ENCODE measurements around the gene LRRFIP1. TPM values are rescaled to one million over a fixed set of nuclear protein-coding genes. Genes with fewer than 3 reads are reported as not detected.

Gene LRRFIP1
- total RNA-seq, 2 experiments from 2014 or later, result 264 to 281 TPM

DNA sequence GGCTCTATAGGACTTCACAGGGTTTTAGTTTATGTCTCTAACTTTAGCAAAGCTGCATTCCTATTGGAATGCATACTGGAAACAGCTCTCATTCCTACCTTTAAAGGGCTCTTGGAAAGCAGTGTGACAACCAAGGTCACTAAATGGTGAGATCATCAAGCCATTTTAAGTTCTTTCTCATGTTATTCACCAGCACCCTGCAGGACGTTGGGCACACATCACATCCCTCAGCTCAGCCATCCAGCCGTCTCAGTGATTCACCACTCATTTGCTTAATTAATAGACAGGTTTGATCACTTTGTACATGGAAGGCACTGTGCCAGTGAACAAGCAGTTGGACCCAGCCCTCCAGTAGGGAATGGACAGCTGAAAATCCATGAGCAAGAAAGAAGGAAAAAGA, 139.0 kb downstream of the LRRFIP1 start:
- Mint-ChIP-seq H3K36me3 (ENCODE audit: low read depth) (peaks cover 46% of the 10 kb centered on the region), H3K4me3 (no peak overlapping the region), H3K9me3 (no peaks in the 10 kb centered on the region), H3K27ac (no peak overlapping the region), H3K4me1 (ENCODE audit: low read depth) (peaks cover 3% of the 10 kb centered on the region), H3K27me3 (no peaks in the 10 kb centered on the region)
- intact Hi-C loops (cut with micrococcal nuclease), result no loop called here
- ATAC-seq (no peak), DNase-seq (no peak)
- CTCF ChIA-PET, result interaction anchor here (0.9 to 2.0 kb wide), 4 partner anchors 9 to 497 kb away, joined by 3 to 6 read pairs (median 5); no protein-coding TSS in a partner anchor
- TF ChIP-seq, protein P1, sequence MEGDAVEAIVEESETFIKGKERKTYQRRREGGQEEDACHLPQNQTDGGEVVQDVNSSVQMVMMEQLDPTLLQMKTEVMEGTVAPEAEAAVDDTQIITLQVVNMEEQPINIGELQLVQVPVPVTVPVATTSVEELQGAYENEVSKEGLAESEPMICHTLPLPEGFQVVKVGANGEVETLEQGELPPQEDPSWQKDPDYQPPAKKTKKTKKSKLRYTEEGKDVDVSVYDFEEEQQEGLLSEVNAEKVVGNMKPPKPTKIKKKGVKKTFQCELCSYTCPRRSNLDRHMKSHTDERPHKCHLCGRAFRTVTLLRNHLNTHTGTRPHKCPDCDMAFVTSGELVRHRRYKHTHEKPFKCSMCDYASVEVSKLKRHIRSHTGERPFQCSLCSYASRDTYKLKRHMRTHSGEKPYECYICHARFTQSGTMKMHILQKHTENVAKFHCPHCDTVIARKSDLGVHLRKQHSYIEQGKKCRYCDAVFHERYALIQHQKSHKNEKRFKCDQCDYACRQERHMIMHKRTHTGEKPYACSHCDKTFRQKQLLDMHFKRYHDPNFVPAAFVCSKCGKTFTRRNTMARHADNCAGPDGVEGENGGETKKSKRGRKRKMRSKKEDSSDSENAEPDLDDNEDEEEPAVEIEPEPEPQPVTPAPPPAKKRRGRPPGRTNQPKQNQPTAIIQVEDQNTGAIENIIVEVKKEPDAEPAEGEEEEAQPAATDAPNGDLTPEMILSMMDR (IDR thresholded peaks at IDR 0.05), result no peak
- POLR2A ChIA-PET, result interaction anchor here (1.5 kb wide), 1 partner anchor 12 kb away, joined by 3 read pairs; no protein-coding TSS in a partner anchor

DNA sequence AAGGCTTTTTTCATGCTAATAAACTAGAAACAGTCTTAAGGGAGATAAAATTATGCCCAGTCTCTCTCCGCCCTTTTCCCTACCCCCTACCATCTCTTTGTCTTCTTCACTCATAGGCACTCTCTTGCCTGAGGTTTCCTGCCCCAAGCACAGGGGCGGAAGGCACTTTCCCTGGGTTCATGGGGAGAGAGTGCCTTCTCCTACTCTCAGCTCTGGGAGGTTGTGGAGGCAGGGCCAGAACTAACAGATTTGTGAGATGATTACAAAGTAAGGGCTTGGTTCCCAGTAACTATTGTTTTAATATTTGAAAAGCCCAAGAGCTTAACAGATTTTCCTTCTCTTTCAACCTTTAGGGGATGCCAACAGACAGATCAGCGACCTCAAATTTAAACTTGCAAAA, 145.1 kb downstream of the LRRFIP1 start:
- intact Hi-C loops (cut with micrococcal nuclease), result no loop called here
- POLR2A ChIA-PET, result interaction anchor here (1.4 kb wide), 1 partner anchor 9 kb away, joined by 5 read pairs; no protein-coding TSS in a partner anchor
- no peak for ATAC-seq
- no peak for DNase-seq
- CTCF ChIA-PET, result interaction anchor here (1.4 kb wide), 1 partner anchor 191 kb away, joined by 5 read pairs; no protein-coding TSS in a partner anchor
- Mint-ChIP-seq H3K9me3 (no peaks in the 10 kb centered on the region), H3K4me3 (no peak overlapping the region), H3K27me3 (no peaks in the 10 kb centered on the region), H3K27ac (no peak overlapping the region), H3K36me3 (ENCODE audit: low read depth) (peaks cover 52% of the 10 kb centered on the region), H3K4me1 (ENCODE audit: low read depth) (no peaks in the 10 kb centered on the region)
- TF ChIP-seq, protein P1 (IDR thresholded peaks at IDR 0.05), result no peak

DNA sequence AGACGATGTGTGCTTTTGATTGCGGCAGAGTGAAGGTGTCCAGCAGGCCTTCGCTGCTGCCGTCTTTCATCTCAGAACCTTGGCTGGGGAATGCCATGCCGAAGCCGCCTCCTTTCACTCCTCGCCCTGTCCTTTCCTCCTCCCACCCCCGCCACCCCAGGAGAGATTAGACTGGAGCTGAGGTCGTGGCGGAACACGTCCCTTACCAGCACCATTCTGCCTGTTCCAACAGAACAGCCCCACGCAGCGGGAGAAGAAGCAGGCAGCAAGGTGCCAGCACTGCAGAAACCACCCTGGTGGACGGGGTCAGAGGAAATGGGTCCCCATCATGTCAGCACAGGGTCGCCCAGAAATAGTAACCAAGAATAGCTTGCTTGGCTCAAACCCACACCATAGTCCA, 146.4 kb downstream of the LRRFIP1 start:
- TF ChIP-seq, protein P1 (IDR thresholded peaks at IDR 0.05), result no peak
- ChIA-PET POLR2A (no interaction called here), CTCF (interaction anchor here (1.2 to 3.0 kb wide), 3 partner anchors 13 to 261 kb away, joined by 4 to 12 read pairs (median 7); no protein-coding TSS in a partner anchor)
- no peaks in the 10 kb centered on the region for H3K27me3 Mint-ChIP-seq
- ATAC-seq (no peak), DNase-seq (no peak)
- H3K9me3 Mint-ChIP-seq, result no peaks in the 10 kb centered on the region
- H3K4me3 Mint-ChIP-seq, result no peak overlapping the region
- H3K4me1 Mint-ChIP-seq (ENCODE audit: low read depth), result no peaks in the 10 kb centered on the region
- H3K27ac Mint-ChIP-seq, result no peak overlapping the region
- intact Hi-C loops (cut with micrococcal nuclease), result no loop called here
- H3K36me3 Mint-ChIP-seq (ENCODE audit: low read depth), result peaks cover 64% of the 10 kb centered on the region

DNA sequence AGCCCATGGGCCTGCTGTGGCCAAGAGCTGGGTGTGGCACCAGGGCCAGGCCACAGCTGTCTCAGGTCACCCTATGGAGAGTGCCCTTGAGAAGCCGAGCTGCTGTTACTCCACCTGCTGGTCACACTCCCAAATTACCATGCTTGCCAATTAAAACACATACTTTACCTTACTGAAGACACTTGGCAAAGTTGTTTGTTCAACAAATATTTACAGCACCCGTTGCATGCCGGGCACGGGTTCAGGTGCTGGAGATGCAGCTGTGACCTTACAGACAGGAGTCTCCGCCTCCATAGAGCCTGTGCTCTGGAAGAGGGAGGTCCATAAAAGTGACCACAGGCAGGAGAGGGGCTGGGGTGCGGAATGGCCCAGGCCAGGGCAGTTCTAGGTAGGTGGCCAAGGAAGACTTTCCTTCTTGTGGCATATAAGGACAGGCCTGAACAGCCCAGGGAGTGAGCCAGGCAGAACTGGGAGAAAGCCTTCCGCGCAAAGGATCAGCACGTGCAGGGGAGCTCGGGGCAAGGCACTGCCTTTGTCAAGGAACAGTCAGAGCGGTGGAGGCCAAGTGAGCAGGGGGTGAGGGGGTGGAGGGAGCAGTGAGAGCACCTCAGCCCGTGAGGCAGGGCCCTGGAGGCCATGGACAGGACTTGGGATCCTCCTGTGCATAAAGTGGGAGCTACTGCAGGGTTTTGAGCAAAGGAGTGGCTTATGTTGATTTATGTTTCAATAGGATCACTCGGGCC, 147.6 kb downstream of the LRRFIP1 start:
- DNase-seq (peak; percentile 65), ATAC-seq (peak; percentile 83)
- no peaks in the 10 kb centered on the region for H3K9me3 Mint-ChIP-seq
- CTCF ChIA-PET, result interaction anchor here (0.6 to 3.0 kb wide), 6 partner anchors 8 to 262 kb away, joined by 3 to 12 read pairs (median 5); no protein-coding TSS in a partner anchor
- TF ChIP-seq, protein P1 (IDR thresholded peaks at IDR 0.05), result peak; percentile 78
- no peaks in the 10 kb centered on the region for H3K4me1 Mint-ChIP-seq (ENCODE audit: low read depth)
- H3K27ac Mint-ChIP-seq, result no peak overlapping the region
- peaks cover 69% of the 10 kb centered on the region for H3K36me3 Mint-ChIP-seq (ENCODE audit: low read depth)
- intact Hi-C loops (cut with micrococcal nuclease), result no loop called here
- no peaks in the 10 kb centered on the region for H3K27me3 Mint-ChIP-seq
- no peak overlapping the region for H3K4me3 Mint-ChIP-seq
- POLR2A ChIA-PET, result no interaction called here

DNA sequence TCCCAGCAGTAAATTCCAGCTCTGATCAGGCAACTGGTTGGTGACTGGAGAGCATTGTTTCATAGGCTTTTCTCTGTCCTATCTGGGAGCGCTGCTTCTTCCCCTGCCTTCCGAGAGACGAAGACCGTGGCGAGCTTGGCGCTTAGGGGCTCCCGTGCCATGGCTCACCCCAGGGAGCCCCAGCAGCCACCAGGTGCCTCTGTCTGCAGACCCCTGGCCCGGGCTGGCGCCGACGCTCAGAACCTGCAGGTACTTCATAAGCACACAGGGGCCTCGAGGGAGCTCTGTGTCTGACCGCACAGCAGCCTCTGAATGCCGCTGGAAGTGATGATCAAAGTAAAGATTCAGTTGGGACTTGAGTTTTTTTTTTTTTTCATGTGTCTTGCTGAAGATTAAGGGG, 152.1 kb downstream of the LRRFIP1 start:
- H3K4me1 Mint-ChIP-seq (ENCODE audit: low read depth), result no peaks in the 10 kb centered on the region
- CTCF ChIA-PET, result interaction anchor here (0.7 to 3.9 kb wide), 3 partner anchors 35 to 207 kb away, joined by 3 to 12 read pairs (median 5); no protein-coding TSS in a partner anchor
- POLR2A ChIA-PET, result interaction anchor here (0.9 kb wide), 1 partner anchor 26 kb away, joined by 3 read pairs; no protein-coding TSS in a partner anchor
- DNase-seq (no peak), ATAC-seq (no peak)
- no peak overlapping the region for H3K4me3 Mint-ChIP-seq
- peaks cover 78% of the 10 kb centered on the region for H3K36me3 Mint-ChIP-seq (ENCODE audit: low read depth)
- TF ChIP-seq, protein P1 (IDR thresholded peaks at IDR 0.05), result no peak
- intact Hi-C loops (cut with micrococcal nuclease), result no loop called here
- no peak overlapping the region for H3K27ac Mint-ChIP-seq
- no peaks in the 10 kb centered on the region for H3K27me3 Mint-ChIP-seq
- peaks cover 11% of the 10 kb centered on the region for H3K9me3 Mint-ChIP-seq

All from activated CD8-positive, alpha-beta T cell treated with anti-CD3 and anti-CD28 coated beads for 36 hours (primary cell).